ENCODE data around the gene SHROOM1.
A peak's percentile ranks its signal among the peaks of the same experiment; 100 is the strongest.

Gene SHROOM1

GRCh38 chr5:132777209-132778069, 53.0 kb downstream of the SHROOM1 start, which contains the start of gene SEPTIN8:
TSS of gene SEPTIN8 (minus strand) at chr5:132777239. CDS start at chr5:132777137, 102 bp downstream.
- peak within 1 kb of the TSS; percentile 75 for H3K27ac ChIP-seq

DNA sequence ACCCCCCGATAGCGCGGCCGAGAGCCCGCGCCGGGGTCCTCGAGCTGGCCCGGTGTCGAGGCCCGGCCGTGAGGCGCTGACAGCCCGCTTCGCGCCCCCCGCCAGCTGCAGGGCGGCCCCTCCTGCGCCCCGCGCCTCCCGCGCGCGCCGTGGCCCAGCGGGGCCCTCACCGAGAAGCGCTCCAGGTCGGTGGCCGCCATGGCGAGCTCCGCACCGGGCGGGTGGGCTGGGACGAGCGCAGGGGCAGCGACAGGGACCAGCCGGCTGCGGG, 53.6 kb downstream of the SHROOM1 start:
- TF ChIP-seq, protein P1, sequence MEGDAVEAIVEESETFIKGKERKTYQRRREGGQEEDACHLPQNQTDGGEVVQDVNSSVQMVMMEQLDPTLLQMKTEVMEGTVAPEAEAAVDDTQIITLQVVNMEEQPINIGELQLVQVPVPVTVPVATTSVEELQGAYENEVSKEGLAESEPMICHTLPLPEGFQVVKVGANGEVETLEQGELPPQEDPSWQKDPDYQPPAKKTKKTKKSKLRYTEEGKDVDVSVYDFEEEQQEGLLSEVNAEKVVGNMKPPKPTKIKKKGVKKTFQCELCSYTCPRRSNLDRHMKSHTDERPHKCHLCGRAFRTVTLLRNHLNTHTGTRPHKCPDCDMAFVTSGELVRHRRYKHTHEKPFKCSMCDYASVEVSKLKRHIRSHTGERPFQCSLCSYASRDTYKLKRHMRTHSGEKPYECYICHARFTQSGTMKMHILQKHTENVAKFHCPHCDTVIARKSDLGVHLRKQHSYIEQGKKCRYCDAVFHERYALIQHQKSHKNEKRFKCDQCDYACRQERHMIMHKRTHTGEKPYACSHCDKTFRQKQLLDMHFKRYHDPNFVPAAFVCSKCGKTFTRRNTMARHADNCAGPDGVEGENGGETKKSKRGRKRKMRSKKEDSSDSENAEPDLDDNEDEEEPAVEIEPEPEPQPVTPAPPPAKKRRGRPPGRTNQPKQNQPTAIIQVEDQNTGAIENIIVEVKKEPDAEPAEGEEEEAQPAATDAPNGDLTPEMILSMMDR (conservative IDR thresholded peaks at IDR 0.05), result no peak
- H3K27ac ChIP-seq, result peak overlapping the region; percentile 75

More at GRCh38 chr5:132777209-132778069, 53.0 kb downstream of the SHROOM1 start, which contains the start of gene SEPTIN8:
- TF ChIP-seq, protein P1 (conservative IDR thresholded peaks at IDR 0.05), result no peak

DNA sequence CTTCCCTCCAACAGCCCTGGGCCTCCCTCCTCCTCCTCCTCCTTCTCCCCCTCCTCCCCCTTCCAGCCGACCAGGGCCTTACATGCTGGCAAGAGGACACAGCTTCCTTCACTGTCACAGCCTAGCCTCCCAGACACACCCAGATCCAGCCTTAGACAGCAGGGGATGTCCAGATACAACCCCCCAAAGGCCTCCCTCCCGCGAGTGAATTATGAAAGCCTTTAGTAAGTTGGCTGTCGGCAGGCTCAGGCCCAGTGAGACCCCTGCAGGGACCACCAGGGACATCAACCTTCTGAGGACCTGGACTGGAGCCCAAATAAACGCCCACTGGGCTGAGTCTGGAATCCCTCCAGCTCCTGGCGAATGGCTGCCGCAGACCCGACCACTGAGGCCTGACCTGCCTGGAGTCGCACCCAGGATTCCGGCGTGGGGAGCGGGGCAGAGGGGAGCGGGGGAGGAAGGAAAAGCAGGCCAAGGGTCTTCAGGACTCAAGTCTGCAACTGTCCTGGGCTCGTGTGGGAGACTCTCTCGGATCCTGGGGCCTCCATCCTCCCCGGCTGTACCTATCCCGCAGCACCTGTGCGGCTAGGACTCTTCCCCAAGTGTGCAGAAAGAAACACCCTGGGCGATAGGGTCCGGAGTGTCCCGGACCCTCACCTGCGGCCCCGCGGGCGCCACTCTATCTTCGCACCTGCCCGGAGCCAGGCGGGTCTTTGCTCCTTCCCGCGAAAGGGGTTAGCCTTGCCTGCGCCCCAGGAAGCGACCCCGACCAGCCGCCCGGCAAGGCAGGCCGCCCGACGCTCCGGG, 54.1 kb downstream of the SHROOM1 start:
- TF ChIP-seq, protein P1 (conservative IDR thresholded peaks at IDR 0.05), result no peak
- H3K27ac ChIP-seq, result peak overlapping the region; percentile 75

GRCh38 chr5:132775476-132775961, 54.9 kb downstream of the SHROOM1 start:
- TF ChIP-seq, protein P1 (conservative IDR thresholded peaks at IDR 0.05), result no peak
- peak overlapping the region; percentile 75 for H3K27ac ChIP-seq

DNA sequence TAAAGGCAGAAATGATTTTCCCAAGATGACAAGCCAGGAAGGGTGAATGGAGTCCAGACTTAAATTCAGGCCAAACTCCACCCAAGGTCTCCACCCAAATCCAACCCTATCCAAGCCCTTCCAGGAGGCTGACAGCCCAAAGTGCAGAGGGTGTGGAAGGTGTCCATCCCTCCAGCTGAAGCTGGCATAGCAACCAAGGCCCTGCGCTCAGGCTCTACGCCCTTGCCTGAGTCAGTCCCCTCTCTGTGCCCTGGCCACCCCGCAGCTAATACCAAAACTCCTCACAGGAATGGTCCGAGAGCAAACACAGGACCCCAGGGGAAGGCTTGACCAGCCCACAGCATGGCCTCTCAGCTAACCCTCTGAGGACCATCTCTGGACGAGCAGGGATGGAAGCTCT, 55.6 kb downstream of the SHROOM1 start:
- TF ChIP-seq, protein P1 (conservative IDR thresholded peaks at IDR 0.05), result no peak
- H3K27ac ChIP-seq, result no peak overlapping the region

DNA sequence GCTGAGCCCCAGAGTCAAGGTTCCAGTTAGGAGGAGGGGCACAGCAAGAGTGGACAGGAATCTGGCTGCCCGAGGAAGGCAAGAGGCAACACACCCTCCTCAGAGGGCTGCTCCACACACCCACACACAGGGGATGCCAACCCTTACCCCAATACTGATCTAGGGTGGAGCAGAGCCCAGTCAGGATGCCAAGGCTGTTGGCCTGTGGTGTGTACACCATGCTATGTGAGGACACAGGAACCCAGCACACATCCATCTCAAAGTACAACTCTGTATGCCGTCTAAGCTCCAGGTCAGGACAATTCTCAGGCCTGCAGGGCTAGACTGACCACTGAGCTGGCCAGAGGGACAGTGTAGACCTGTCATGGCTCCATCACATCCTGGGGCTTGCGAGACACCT, 56.0 kb downstream of the SHROOM1 start:
- no peak overlapping the region for H3K27ac ChIP-seq
- TF ChIP-seq, protein P1 (conservative IDR thresholded peaks at IDR 0.05), result no peak
